Psoas muscle (tissue), 8 donors: ENCODE data around the gene RIMBP2. TPM values are rescaled to one million over a fixed set of nuclear protein-coding genes. Genes with fewer than 3 reads are reported as not detected.

Experiments
- ATAC-seq, 4 donors: fragments of 200-7000 bp; cut with Tn5 transposase; one replicate each; pipeline ENCODE4 v1.9.1; 2020; ENCODE audit warnings: moderate library complexity in 3 of 4, mild to moderate bottlenecking in 2 of 4
- DNase-seq, 2 donors: peaks; one replicate each; pipeline ENCODE4 v3.0.0-alpha.2; 2020
- H3K27ac ChIP-seq: fragments of 200-600 bp; one replicate; pipeline ENCODE4 v1.8.0; 2022
- H3K27me3 ChIP-seq, 3 donors: fragments of 200-600 bp in 1 of 3; one replicate each; pipeline versions ENCODE4 v1.6.1 to v1.8.0; 2013 to 2022; ENCODE audit warnings: low read length in 2 of 3, mild to moderate bottlenecking in 2 of 3, moderate library complexity in 1 of 3; ENCODE audit not compliant: insufficient read depth in 3 of 3
- H3K36me3 ChIP-seq, 2 donors: fragments of 200-600 bp in 1 of 2; one replicate each; pipeline versions ENCODE4 v1.6.1 to v1.8.0; 2013 to 2022; ENCODE audit warnings: low read depth in 1 of 2, mild to moderate bottlenecking in 1 of 2, moderate library complexity in 1 of 2; ENCODE audit not compliant: insufficient read depth in 1 of 2
- H3K4me1 ChIP-seq: fragments of 200-600 bp; one replicate; pipeline ENCODE4 v1.8.0; 2022
- H3K4me3 ChIP-seq: fragments of 200-600 bp; one replicate; pipeline ENCODE4 v1.8.0; 2022; ENCODE audit warnings: mild to moderate bottlenecking
- H3K9me3 ChIP-seq: fragments of 200-600 bp; one replicate; pipeline ENCODE4 v1.8.0; 2022
- WGBS, 3 donors: extraction: QIAGEN DNeasy Blood & Tissue Kit; methylation state at CpG; one replicate each; pipeline versions ENCODE4 v1.1.6 to v1.1.7; 2013; 5-methylcytosine and 5-hydroxymethylcytosine counted together
- intact Hi-C, 2 donors: fragments of 100-400 bp; cut with DNase I; formaldehyde crosslinking; loops; one replicate each; pipeline versions ENCODE4 v1.11.0 to v1.14.2; 2022
- polyA plus RNA-seq, 3 donors: library from polyadenylated mRNA; stranded (reverse); fragments of 200-250 nt; gene quantifications; one replicate each; pipeline ENCODE4 v1.2.3, GENCODE V29; 2013
- total RNA-seq, 4 donors: library from RNA; stranded (reverse); fragmentation: NEBNext Ultra II Directional in 2 of 4; extraction: Animal tissue kit (Norgen Biotek cat#: 25700) in 2 of 4; gene quantifications; one replicate each; pipeline versions ENCODE4 v1.2.1 to v1.2.4, GENCODE V29; 2021 to 2023
- TF ChIP-seq, protein P1 (sequence below): fragments of 200-600 bp; IDR thresholded peaks from one replicate; pipeline ENCODE4 v1.8.0; 2022; ENCODE audit warnings: antibody characterized with exemption
- donor health status: healthy with polysubstance abuse.
- donor health status: DM: no; HTN: no; CAD: no; lungs with moderate emphysema.
- donor health status: Bipolar disorder and iron deficiency.
- donor health status: healthy.
- donor health status: DM: yes; HTN: yes; CAD: no.
- donor health status: DM: no; HTN: no; CAD: no.
- donor health status: DM: no; HTN: no; CAD: no.
- donor health status: DM: yes; HTN: yes; CAD: no.

RIMBP2 gene
- total and polyA plus RNA-seq, 7 donors: 0.05 to 1.2 (median 0.21) TPM

DNA sequence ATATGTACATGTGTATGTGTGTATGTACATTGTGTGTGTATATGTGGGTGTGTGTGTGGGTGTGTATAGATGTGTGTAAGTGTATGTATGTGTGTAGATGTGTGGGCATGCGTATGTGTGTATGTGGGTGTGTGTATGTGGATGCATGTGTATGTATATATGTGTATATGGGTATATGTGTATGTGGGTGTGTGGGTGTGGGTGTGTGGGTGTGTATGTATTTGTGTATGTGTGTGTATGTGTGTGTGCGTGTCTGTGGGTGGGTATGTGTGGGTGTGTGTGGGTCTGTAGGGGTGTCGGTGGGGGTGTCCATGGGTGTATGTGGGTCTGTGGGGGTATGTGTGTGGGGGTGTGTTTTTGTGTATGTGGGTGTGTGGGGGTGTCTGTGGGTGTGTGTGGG lies 276.8 kb downstream of the RIMBP2 start:
- TF ChIP-seq, protein P1, sequence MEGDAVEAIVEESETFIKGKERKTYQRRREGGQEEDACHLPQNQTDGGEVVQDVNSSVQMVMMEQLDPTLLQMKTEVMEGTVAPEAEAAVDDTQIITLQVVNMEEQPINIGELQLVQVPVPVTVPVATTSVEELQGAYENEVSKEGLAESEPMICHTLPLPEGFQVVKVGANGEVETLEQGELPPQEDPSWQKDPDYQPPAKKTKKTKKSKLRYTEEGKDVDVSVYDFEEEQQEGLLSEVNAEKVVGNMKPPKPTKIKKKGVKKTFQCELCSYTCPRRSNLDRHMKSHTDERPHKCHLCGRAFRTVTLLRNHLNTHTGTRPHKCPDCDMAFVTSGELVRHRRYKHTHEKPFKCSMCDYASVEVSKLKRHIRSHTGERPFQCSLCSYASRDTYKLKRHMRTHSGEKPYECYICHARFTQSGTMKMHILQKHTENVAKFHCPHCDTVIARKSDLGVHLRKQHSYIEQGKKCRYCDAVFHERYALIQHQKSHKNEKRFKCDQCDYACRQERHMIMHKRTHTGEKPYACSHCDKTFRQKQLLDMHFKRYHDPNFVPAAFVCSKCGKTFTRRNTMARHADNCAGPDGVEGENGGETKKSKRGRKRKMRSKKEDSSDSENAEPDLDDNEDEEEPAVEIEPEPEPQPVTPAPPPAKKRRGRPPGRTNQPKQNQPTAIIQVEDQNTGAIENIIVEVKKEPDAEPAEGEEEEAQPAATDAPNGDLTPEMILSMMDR: no peak
- Histone ChIP-seq H3K36me3 (no peaks in the 10 kb centered on the region), H3K27me3 (no peaks in the 10 kb centered on the region), H3K4me1 (no peaks in the 10 kb centered on the region), H3K9me3 (no peaks in the 10 kb centered on the region), H3K4me3 (no peak overlapping the region), H3K27ac (no peak overlapping the region)
- WGBS, 3 donors: 94 to 100% (median 96%) methylated on average over 3 of the region's 3 CpGs
- intact Hi-C loops: no loop called here
- DNase-seq (no peak), ATAC-seq (no peak)

DNA sequence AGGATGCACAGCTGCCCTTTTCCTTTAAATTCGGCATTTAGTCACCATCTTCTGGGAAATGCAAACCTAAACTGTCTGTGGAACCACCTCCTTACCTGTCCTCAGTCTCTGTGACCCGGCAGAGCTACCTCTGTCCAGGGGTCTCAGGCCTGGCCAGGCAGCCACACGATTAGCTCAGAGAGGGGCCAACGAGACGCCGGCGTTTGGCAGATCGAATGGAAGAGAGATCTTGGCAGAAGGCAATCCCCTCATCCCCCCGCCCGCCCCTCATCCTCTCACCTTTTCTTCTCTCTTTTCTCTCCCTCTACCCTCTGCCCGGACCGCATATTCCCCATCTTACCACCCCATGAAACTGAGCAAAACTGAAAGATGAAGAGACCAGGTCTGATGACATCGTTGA lies 277.4 kb downstream of the RIMBP2 start:
- no peaks in the 10 kb centered on the region for H3K9me3 ChIP-seq
- H3K4me3 ChIP-seq: no peak overlapping the region
- TF ChIP-seq, protein P1: no peak
- H3K4me1 ChIP-seq: no peaks in the 10 kb centered on the region
- no peaks in the 10 kb centered on the region for H3K27me3 ChIP-seq
- intact Hi-C loops: no loop called here
- no peak overlapping the region for H3K27ac ChIP-seq
- no peaks in the 10 kb centered on the region for H3K36me3 ChIP-seq
- DNase-seq (peak in 1 of 2 donors; percentile 13), ATAC-seq (no peak)
- WGBS, 3 donors: 89 to 93% (median 92%) methylated on average over 13 of the region's 13 CpGs

DNA sequence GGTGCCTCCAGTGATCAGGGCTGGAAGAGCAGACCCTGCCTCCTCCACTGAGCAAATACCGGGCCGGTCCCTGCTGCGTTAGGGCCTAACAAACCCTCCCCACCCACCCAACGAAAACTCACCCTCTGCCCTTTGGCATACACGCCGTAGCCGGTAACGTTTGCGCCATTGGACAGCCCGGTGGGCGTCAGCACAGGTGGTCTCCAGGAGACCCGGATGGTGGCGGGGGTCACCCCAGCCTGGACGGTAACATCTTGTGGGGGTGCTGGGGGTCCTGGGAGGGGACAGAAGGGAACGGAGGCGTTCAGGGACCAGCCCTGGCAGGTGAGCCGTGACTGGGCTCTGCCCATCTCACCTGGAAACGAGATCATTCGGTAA lies 277.9 kb downstream of the RIMBP2 start:
- WGBS, 3 donors: 86 to 94% (median 94%) methylated on average over 16 to 19 of the region's 19 CpGs
- Histone ChIP-seq H3K27me3 (no peaks in the 10 kb centered on the region), H3K4me3 (no peak overlapping the region), H3K4me1 (no peaks in the 10 kb centered on the region), H3K27ac (no peak overlapping the region), H3K36me3 (no peaks in the 10 kb centered on the region), H3K9me3 (no peaks in the 10 kb centered on the region)
- TF ChIP-seq, protein P1: no peak
- DNase-seq: peak in 1 of 2 donors; percentile 12
- ATAC-seq: no peak
- intact Hi-C loops: no loop called here

DNA sequence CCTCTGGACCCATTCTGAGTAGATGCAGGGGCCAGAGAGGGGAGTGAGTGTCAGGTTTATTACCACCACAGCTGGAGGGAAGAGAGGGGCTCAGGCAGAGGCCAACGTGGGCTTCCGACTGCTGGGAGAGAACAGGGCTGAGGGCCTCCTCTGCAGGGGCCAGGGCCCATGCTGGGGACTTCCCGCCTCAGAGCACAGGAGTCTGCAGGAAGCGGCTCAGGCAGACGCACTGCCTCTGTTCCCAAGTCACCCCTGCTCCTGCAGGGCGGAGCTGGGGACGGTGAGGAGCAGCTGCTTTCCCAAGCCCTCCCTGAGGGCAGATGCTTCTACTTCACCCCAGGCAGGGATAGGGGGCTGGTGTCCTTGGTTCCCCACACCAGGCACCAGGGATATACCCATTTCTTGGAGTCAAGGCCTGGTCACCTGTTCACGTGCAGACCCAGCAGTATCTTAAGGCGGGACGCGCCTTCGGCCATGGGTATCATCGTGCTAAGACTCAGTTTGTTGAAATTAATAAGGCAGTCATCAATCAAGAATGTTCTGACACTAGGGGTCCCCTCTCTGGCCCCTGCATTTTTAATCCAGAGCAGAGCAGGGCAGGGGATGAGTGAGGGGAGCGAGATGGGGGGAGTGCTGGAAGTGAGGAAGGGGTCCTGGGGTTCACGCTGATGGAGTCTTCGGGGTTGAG lies 278.4 kb downstream of the RIMBP2 start:
- TF ChIP-seq, protein P1: no peak
- no peaks in the 10 kb centered on the region for H3K27me3 ChIP-seq
- ATAC-seq: no peak
- WGBS, 3 donors: 84 to 90% (median 85%) methylated on average over 16 of the region's 16 CpGs
- no peak overlapping the region for H3K27ac ChIP-seq
- intact Hi-C loops: no loop called here
- H3K36me3 ChIP-seq: no peaks in the 10 kb centered on the region
- peak in 1 of 2 donors; percentile 12 for DNase-seq
- H3K4me1 ChIP-seq: no peaks in the 10 kb centered on the region
- H3K9me3 ChIP-seq: no peaks in the 10 kb centered on the region
- H3K4me3 ChIP-seq: no peak overlapping the region
